Nephron progenitor cell (in vitro differentiated cells): ENCODE results near the gene PDZRN3.

Experiments
- DNase-seq: peaks from one replicate; pipeline ENCODE4 v3.0.0; 2021
- H3K27ac Mint-ChIP-seq: 2 replicates; pipeline ENCODE4 v1.8.0; 2021; ENCODE audit warnings: mild to moderate bottlenecking, moderate library complexity, mixed read lengths
- H3K27me3 Mint-ChIP-seq: 2 replicates; pipeline ENCODE4 v1.8.0; 2021; ENCODE audit warnings: mild to moderate bottlenecking, low read depth, mixed read lengths; ENCODE audit not compliant: poor library complexity
- H3K36me3 Mint-ChIP-seq: 2 replicates; pipeline ENCODE4 v1.8.0; 2021; ENCODE audit warnings: low read depth, mixed read lengths
- H3K4me1 Mint-ChIP-seq: 2 replicates; pipeline ENCODE4 v1.8.0; 2021; ENCODE audit warnings: mixed read lengths
- H3K4me3 Mint-ChIP-seq: 2 replicates; pipeline ENCODE4 v1.8.0; 2021; ENCODE audit warnings: mild to moderate bottlenecking, moderate library complexity, mixed read lengths
- H3K9me3 Mint-ChIP-seq: 2 replicates; pipeline ENCODE4 v1.8.0; 2021; ENCODE audit warnings: mild to moderate bottlenecking, moderate library complexity, mixed read lengths
- CTCF ChIP-seq: fragments of 200-600 bp; sonication (generic); IDR thresholded peaks from 2 replicates; pipeline ENCODE4 v1.5.0; 2021; ENCODE audit warnings: antibody characterized with exemption

PDZRN3 gene

GRCh38 chr3:73664389-73664788 is 39.6 kb upstream of the PDZRN3 start:
- Mint-ChIP-seq H3K4me3 (no peak overlapping the region), H3K36me3 (no peaks in the 10 kb centered on the region), H3K27ac (no peak overlapping the region), H3K9me3 (no peaks in the 10 kb centered on the region), H3K4me1 (peaks cover 40% of the 10 kb centered on the region), H3K27me3 (no peaks in the 10 kb centered on the region)
- TF ChIP-seq CTCF = no peak
- DNase-seq = no peak

GRCh38 chr3:73663495-73663894 is 38.8 kb upstream of the PDZRN3 start:
- Mint-ChIP-seq H3K4me3 (no peak overlapping the region), H3K36me3 (no peaks in the 10 kb centered on the region), H3K27ac (no peak overlapping the region), H3K9me3 (no peaks in the 10 kb centered on the region), H3K27me3 (no peaks in the 10 kb centered on the region), H3K4me1 (peaks cover 45% of the 10 kb centered on the region)
- TF ChIP-seq CTCF = no peak
- DNase-seq = no peak

- TF ChIP-seq CTCF = no peak
- Mint-ChIP-seq H3K27ac (no peak overlapping the region), H3K4me3 (no peak overlapping the region), H3K9me3 (no peaks in the 10 kb centered on the region), H3K36me3 (no peaks in the 10 kb centered on the region), H3K27me3 (peaks cover 6% of the 10 kb centered on the region), H3K4me1 (peaks cover 39% of the 10 kb centered on the region)
- DNase-seq = no peak
Observed at GRCh38 chr3:73661265-73661664, 36.5 kb upstream of the PDZRN3 start.

- no peak overlapping the region for H3K4me3 Mint-ChIP-seq
- H3K36me3 Mint-ChIP-seq = no peaks in the 10 kb centered on the region
- H3K27me3 Mint-ChIP-seq = peaks cover 6% of the 10 kb centered on the region
- no peak for DNase-seq
- H3K4me1 Mint-ChIP-seq = peaks cover 34% of the 10 kb centered on the region
- no peak for TF ChIP-seq CTCF
- H3K9me3 Mint-ChIP-seq = peaks cover 4% of the 10 kb centered on the region
- H3K27ac Mint-ChIP-seq = no peak overlapping the region
Observed at GRCh38 chr3:73658227-73658626, 33.5 kb upstream of the PDZRN3 start.

GRCh38 chr3:73657186-73657585 is 32.4 kb upstream of the PDZRN3 start:
- H3K4me3 Mint-ChIP-seq = no peak overlapping the region
- peaks cover 4% of the 10 kb centered on the region for H3K9me3 Mint-ChIP-seq
- peaks cover 6% of the 10 kb centered on the region for H3K27me3 Mint-ChIP-seq
- peaks cover 44% of the 10 kb centered on the region for H3K4me1 Mint-ChIP-seq
- no peak for DNase-seq
- no peak overlapping the region for H3K27ac Mint-ChIP-seq
- no peak for TF ChIP-seq CTCF
- H3K36me3 Mint-ChIP-seq = no peaks in the 10 kb centered on the region

- peaks cover 44% of the 10 kb centered on the region for H3K4me1 Mint-ChIP-seq
- H3K27ac Mint-ChIP-seq = no peak overlapping the region
- no peak for DNase-seq
Observed at GRCh38 chr3:73656241-73656890, 31.6 kb upstream of the PDZRN3 start.

More at GRCh38 chr3:73656241-73656890, 31.6 kb upstream of the PDZRN3 start:
- Mint-ChIP-seq H3K9me3 (peaks cover 4% of the 10 kb centered on the region), H3K27me3 (peaks cover 6% of the 10 kb centered on the region), H3K36me3 (no peaks in the 10 kb centered on the region), H3K4me3 (no peak overlapping the region)
- TF ChIP-seq CTCF = no peak
